Parathyroid adenoma (tissue), 2 donors: ENCODE measurements around the gene KRT73.

ENCODE experiments used
- H2AFZ ChIP-seq: fragments of 300-600 bp; sonication (generic); one replicate; pipeline ENCODE4 v1.7.0; 2017; ENCODE audit warnings: antibody characterized with exemption, mild to moderate bottlenecking
- H3K27ac ChIP-seq: fragments of 300-600 bp; sonication (generic); one replicate; pipeline ENCODE4 v1.7.0; 2017
- H3K27me3 ChIP-seq: fragments of 300-600 bp; sonication (generic); one replicate; pipeline ENCODE4 v1.7.0; 2017; ENCODE audit warnings: low read length; ENCODE audit not compliant: control insufficient read depth, insufficient read depth
- H3K36me3 ChIP-seq: fragments of 300-600 bp; sonication (generic); one replicate; pipeline ENCODE4 v1.7.0; 2017; ENCODE audit warnings: low read length; ENCODE audit not compliant: control insufficient read depth, insufficient read depth
- H3K4me1 ChIP-seq: fragments of 300-600 bp; sonication (generic); one replicate; pipeline ENCODE4 v1.7.0; 2017; ENCODE audit warnings: control low read depth
- H3K4me2 ChIP-seq: fragments of 300-600 bp; sonication (generic); one replicate; pipeline ENCODE4 v1.7.0; 2017; ENCODE audit warnings: low read length
- H3K4me3 ChIP-seq: fragments of 300-600 bp; sonication (generic); one replicate; pipeline ENCODE4 v1.7.0; 2017; ENCODE audit warnings: low read depth, low read length
- H3K79me2 ChIP-seq: fragments of 300-600 bp; sonication (generic); one replicate; pipeline ENCODE4 v1.7.0; 2017; ENCODE audit warnings: control low read depth
- H3K9ac ChIP-seq: fragments of 300-600 bp; sonication (generic); one replicate; pipeline ENCODE4 v1.7.0; 2017; ENCODE audit warnings: mild to moderate bottlenecking
- H3K9me3 ChIP-seq: fragments of 300-600 bp; sonication (generic); one replicate; pipeline ENCODE4 v1.7.0; 2017; ENCODE audit warnings: low read length; ENCODE audit not compliant: control insufficient read depth
- CTCF ChIP-seq: fragments of 300-600 bp; sonication (generic); IDR thresholded peaks from one replicate; pipeline ENCODE4 v1.7.0; 2017; ENCODE audit warnings: antibody characterized with exemption, mild to moderate bottlenecking
- donor health status: primary hyperparathyroidism.

KRT73 gene

DNA sequence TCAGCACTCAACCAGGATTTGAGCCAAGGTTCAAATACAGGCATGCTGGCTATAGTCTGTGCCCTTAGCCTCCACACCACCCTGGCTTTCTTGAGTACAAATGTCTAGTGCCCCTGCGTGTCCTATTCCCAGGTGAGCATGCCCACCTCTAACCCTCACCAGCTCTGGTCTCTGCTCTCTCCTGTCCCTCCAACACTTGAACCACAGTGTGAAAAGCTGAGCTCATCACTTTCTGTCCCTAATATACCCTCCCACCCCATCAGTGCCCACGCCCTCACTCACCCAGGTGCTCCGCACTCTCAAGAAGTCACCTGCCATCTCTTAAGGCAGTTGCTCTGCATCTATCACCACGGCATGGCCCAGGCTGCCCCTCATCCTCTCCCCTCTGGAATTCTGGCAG, 58.4 kb downstream of the KRT73 start:
- H3K9me3 ChIP-seq, result no peaks in the 10 kb centered on the region
- no peaks in the 10 kb centered on the region for H3K36me3 ChIP-seq
- H3K4me2 ChIP-seq, result no peak overlapping the region
- H3K27ac ChIP-seq, result no peak overlapping the region
- no peak overlapping the region for H3K4me3 ChIP-seq
- H3K4me1 ChIP-seq, result no peaks in the 10 kb centered on the region
- no peak for TF ChIP-seq CTCF
- no peak overlapping the region for H2AFZ ChIP-seq
- no peaks in the 10 kb centered on the region for H3K79me2 ChIP-seq
- no peak overlapping the region for H3K9ac ChIP-seq
- no peaks in the 10 kb centered on the region for H3K27me3 ChIP-seq

GRCh38 chr12:52558781-52559445, 59.4 kb downstream of the KRT73 start:
- no peak overlapping the region for H3K4me2 ChIP-seq
- no peak overlapping the region for H2AFZ ChIP-seq
- H3K27ac ChIP-seq, result no peak overlapping the region

More at GRCh38 chr12:52558781-52559445, 59.4 kb downstream of the KRT73 start:
- Histone ChIP-seq H3K4me3 (no peak overlapping the region), H3K9ac (no peak overlapping the region), H3K27me3 (no peaks in the 10 kb centered on the region), H3K9me3 (no peaks in the 10 kb centered on the region), H3K79me2 (no peaks in the 10 kb centered on the region), H3K36me3 (no peaks in the 10 kb centered on the region), H3K4me1 (no peaks in the 10 kb centered on the region)
- TF ChIP-seq CTCF, result no peak
